GM20000 (cell line): ENCODE measurements around the gene SRL.
"Not testable (repeated sequence)": the region's sequence is repeated elsewhere in the genome, so short reads cannot be mapped to it uniquely, and the experiment has no call there.

Source experiments
- DNase-seq: peaks from one replicate; pipeline ENCODE4 v3.0.0; 2012; ENCODE audit warnings: low spot score
- CTCF ChIP-seq: IDR thresholded peaks from 2 replicates; pipeline ENCODE4 v1.5.1; 2012; ENCODE audit warnings: mild to moderate bottlenecking, control low read depth; ENCODE audit errors: extremely low read depth, missing control alignments

SRL gene

DNA sequence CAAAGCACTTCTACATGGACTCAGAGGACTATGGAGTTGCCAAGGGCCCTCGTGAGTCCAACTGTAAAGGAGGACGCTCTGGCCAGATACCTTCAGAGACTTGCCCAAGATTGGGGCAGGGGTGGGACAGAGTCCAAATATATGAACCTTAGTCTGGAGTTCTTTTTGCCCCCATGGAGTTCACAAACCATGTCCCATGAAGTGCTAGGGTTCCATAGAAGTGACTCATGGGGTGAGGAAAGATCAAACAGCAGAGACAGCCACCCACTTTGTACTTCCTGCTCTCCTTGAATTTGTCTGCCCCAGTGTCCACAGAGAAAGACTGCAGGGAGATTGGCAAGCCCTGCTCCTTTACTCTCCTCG is 29.0 kb downstream of the SRL start:
- no peak for DNase-seq
- no peak for TF ChIP-seq CTCF

GRCh38 chr16:4212211-4212933 is 29.5 kb downstream of the SRL start:
- no peak for TF ChIP-seq CTCF
- DNase-seq: no peak

DNA sequence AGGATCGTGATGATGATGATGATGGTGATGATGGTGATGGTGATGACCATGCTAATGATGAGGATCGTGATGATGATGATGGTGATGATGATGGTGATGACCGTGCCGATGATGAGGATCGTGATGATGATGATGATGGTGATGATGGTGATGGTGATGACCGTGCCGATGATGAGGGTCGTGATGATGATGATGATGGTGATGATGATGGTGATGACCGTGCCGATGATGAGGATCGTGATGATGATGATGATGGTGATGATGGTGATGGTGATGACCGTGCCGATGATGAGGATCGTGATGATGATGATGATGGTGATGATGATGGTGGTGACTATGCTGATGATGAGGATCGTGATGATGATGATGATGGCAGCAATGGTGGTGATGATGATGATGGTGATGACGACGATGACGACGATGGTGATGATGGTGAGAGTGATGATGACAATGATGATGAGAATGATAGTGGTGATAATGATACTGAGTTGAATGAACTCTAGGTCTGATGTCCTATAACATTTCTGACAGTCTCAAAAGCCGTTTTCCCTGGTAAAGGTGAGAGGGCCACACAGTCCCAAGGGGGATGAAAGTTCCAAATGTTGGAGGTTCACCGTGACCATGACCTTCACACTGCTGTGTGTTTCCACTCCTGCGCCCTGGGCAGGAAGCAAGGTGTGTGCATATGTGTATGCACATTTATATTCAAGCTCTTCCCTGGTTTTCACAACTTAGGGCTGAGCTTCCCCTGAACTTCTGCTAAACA is 30.3 kb downstream of the SRL start:
- not testable (repeated sequence) for DNase-seq

DNA sequence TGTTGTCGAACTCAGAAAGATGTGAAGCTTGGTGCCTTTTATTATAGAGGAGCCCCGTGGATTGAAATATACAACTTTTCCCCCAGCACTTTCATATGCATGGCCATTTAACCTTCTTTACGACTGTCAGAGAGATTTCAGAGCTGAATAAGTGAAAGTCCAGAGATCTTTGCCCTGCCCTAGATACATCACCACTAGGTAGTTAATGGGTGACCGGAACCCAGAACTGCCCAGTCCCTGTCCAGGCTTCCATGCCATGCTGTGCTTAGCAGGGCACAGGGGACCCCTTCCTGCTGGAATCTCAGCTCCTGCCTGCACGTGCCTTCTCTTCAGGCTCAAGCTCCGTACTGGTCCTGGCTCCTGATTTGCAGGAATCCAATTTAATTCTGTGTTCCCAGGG is 32.2 kb downstream of the SRL start:
- TF ChIP-seq CTCF: no peak

GRCh38 chr16:4208341-4208751 is 33.5 kb downstream of the SRL start:
- TF ChIP-seq CTCF: no peak
- no peak for DNase-seq

More for the DNA sequence above, 32.2 kb downstream of the SRL start:
- no peak for DNase-seq

DNA sequence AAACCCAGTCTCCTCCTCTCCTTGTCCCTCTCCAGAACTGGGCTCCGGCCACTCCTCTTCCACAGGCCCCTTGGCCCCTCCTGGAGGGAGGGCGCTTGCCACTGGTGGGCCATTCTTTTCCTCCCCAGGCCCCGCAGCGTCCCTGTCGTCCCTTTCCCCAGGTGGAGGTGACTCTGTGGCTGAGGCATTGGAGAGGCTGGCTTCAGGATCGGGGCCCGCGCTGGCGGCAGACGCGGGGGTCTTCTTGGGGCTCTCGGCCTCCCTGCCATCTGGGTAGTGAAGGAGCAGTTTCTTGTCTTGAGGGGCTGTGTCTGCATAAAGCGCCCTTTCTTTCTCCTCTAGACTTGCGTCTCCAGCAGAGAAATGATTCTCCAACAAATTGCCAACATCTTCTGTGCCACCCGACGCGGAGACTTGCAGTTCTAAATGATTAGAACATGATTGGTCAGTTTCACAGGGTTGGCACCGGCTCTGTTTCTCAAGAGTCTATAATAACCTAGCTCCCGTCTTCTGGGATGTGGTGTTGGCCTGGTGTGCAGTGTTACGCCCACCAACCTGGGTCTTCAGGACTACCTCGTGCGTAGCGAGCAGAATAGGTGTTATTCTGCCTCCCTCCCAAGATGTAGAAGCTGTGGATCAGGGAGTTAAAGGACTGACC is 34.1 kb downstream of the SRL start:
- DNase-seq: no peak

DNA sequence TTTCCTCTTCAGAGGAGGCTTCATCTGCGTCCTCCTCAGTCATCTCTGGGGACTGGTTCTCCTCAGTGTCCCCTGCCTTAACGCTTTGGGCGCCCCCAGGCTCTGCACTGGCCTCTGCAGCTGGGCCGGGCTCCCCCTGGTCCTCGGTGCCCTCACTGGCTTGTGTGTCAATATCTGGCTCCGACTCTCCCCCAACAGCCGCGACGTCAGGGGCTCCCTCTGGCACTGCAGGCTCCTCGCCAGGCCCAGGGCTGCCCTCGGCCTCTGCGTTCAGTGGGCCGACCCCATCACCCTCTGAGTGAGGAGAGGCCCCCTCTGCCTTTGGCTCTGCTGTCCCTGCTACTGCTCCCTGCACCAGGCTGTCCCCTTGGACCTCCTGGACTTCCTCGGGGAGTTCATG is 34.7 kb downstream of the SRL start:
- TF ChIP-seq CTCF: no peak
- DNase-seq: no peak

More for the DNA sequence above, 34.1 kb downstream of the SRL start:
- no peak for TF ChIP-seq CTCF

DNA sequence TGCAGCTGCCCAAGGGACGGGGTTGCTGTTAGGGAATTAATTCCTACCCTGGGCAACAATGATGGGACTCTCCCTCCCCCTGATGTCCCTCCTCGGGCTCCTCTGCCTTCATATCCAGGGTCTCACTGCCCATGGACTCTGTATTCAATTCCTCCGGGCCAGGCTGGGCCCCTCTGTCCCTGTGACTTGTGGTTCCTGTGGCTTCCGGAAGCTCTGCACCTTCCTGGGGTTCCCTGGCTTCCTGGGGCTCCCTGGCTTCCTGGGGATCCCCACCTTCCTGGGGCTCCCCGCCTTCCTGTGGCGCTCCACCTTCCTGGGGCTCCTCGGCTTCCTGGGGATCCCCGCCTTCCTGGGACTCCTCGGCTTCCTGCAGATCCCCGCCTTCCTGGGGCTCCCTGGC is 35.2 kb downstream of the SRL start:
- no peak for DNase-seq
- TF ChIP-seq CTCF: no peak
